A549 (cell line): ENCODE data around the gene CDK7. TPM values are rescaled to one million over a fixed set of nuclear protein-coding genes. Genes with fewer than 3 reads are reported as not detected.

ENCODE experiments used
- polyA plus RNA-seq, 4 experiments: library from polyadenylated mRNA; depleted of rRNA in 3 of 4; stranded (reverse); fragments of >200 nt; fragmentation: RNase III in 1 of 4; extraction: RNeasy Plus Mini Kit Qiagen cat#74134 plus additional on column Dnase treatment in 1 of 4; gene quantifications; 2 replicates in 3 of 4; 3 replicates in 1 of 4; pipeline ENCODE4 v1.2.3, GENCODE V29; 2011 to 2017

The CDK7 gene
- polyA plus RNA-seq, 2 of the 4 experiments (the other 2 are of a cell fraction), result 63.6 to 118 TPM

Other genes with a start within 250 kb of the CDK7 start
- gene SLC30A5, start 140.9 kb upstream of the CDK7 start, polyA plus RNA-seq (2011; rRNA removed), result 74.6 and 79.8 TPM in 2 replicates
- 51.2 to 53.3 TPM (median 52.2 TPM) in 3 replicates for gene SLC30A5, start 140.9 kb upstream of the CDK7 start, polyA plus RNA-seq (2017; fragmentation: RNase III; extraction: RNeasy Plus Mini Kit Qiagen cat#74134 plus additional on column Dnase treatment)
- gene CCNB1, start 67.7 kb upstream of the CDK7 start, polyA plus RNA-seq (2011; rRNA removed), result 196 and 236 TPM in 2 replicates
- gene CCNB1, start 67.7 kb upstream of the CDK7 start, polyA plus RNA-seq (2017; fragmentation: RNase III; extraction: RNeasy Plus Mini Kit Qiagen cat#74134 plus additional on column Dnase treatment), result 300 to 327 TPM (median 311 TPM) in 3 replicates
- 19.0 and 35.2 TPM in 2 replicates for gene CENPH, start 45.3 kb upstream of the CDK7 start, polyA plus RNA-seq (2011; rRNA removed)
- 26.7 to 33.1 TPM (median 26.7 TPM) in 3 replicates for gene CENPH, start 45.3 kb upstream of the CDK7 start, polyA plus RNA-seq (2017; fragmentation: RNase III; extraction: RNeasy Plus Mini Kit Qiagen cat#74134 plus additional on column Dnase treatment)
- gene CCDC125, start 97.9 kb downstream of the CDK7 start, polyA plus RNA-seq (2011; rRNA removed), result 6.6 and 8.8 TPM in 2 replicates
- gene CCDC125, start 97.9 kb downstream of the CDK7 start, polyA plus RNA-seq (2017; fragmentation: RNase III; extraction: RNeasy Plus Mini Kit Qiagen cat#74134 plus additional on column Dnase treatment), result 4.7 to 4.9 TPM (median 4.8 TPM) in 3 replicates
- gene AK6, start 134.6 kb downstream of the CDK7 start, polyA plus RNA-seq (2011; rRNA removed), result 68.8 and 108 TPM in 2 replicates
- 83.4 to 86.6 TPM (median 85.3 TPM) in 3 replicates for gene AK6, start 134.6 kb downstream of the CDK7 start, polyA plus RNA-seq (2017; fragmentation: RNase III; extraction: RNeasy Plus Mini Kit Qiagen cat#74134 plus additional on column Dnase treatment)
- gene TAF9, start 134.6 kb downstream of the CDK7 start, polyA plus RNA-seq (2011; rRNA removed), result 256 and 269 TPM in 2 replicates
- 112 to 123 TPM (median 118 TPM) in 3 replicates for gene TAF9, start 134.6 kb downstream of the CDK7 start, polyA plus RNA-seq (2017; fragmentation: RNase III; extraction: RNeasy Plus Mini Kit Qiagen cat#74134 plus additional on column Dnase treatment)
- gene RAD17, start 134.9 kb downstream of the CDK7 start, polyA plus RNA-seq (2011; rRNA removed), result 24.3 TPM in 2 replicates
- 12.8 to 13.3 TPM (median 13.2 TPM) in 3 replicates for gene RAD17, start 134.9 kb downstream of the CDK7 start, polyA plus RNA-seq (2017; fragmentation: RNase III; extraction: RNeasy Plus Mini Kit Qiagen cat#74134 plus additional on column Dnase treatment)
- gene MARVELD2, start 180.2 kb downstream of the CDK7 start, polyA plus RNA-seq (2011; rRNA removed), result 9.3 and 10.2 TPM in 2 replicates
- 2.3 to 2.9 TPM (median 2.3 TPM) in 3 replicates for gene MARVELD2, start 180.2 kb downstream of the CDK7 start, polyA plus RNA-seq (2017; fragmentation: RNase III; extraction: RNeasy Plus Mini Kit Qiagen cat#74134 plus additional on column Dnase treatment)